CD1c-positive myeloid dendritic cell (primary cell): ENCODE results near the gene TMEM38A.
"Not testable (repeated sequence)": the region's sequence is repeated elsewhere in the genome, so short reads cannot be mapped to it uniquely, and the experiment has no call there.

Experiments
- DNase-seq: peaks from one replicate; pipeline ENCODE4 v3.0.0-alpha.2; 2016; ENCODE audit errors: extremely low spot score

The TMEM38A gene

GRCh38 chr19:16637535-16637934 is 23.4 kb upstream of the TMEM38A start:
- DNase-seq = no peak

- no peak for DNase-seq
Observed at GRCh38 chr19:16638666-16639065, 22.3 kb upstream of the TMEM38A start.

GRCh38 chr19:16640951-16641350 is 20.0 kb upstream of the TMEM38A start:
- DNase-seq = no peak

- DNase-seq = no peak
Observed at GRCh38 chr19:16641695-16642094, 19.2 kb upstream of the TMEM38A start.

- DNase-seq = no peak
Observed at GRCh38 chr19:16645140-16645539, 15.8 kb upstream of the TMEM38A start.

GRCh38 chr19:16649734-16650133 is 11.2 kb upstream of the TMEM38A start:
- DNase-seq = no peak

GRCh38 chr19:16650821-16651220 is 10.1 kb upstream of the TMEM38A start:
- no peak for DNase-seq

GRCh38 chr19:16651421-16652188 is 9.3 kb upstream of the TMEM38A start:
- DNase-seq = not testable (repeated sequence)

GRCh38 chr19:16652854-16653253 is 8.1 kb upstream of the TMEM38A start:
- DNase-seq = no peak

GRCh38 chr19:16654140-16654539 is 6.8 kb upstream of the TMEM38A start:
- no peak for DNase-seq

GRCh38 chr19:16654627-16655026 is 6.3 kb upstream of the TMEM38A start:
- DNase-seq = no peak

GRCh38 chr19:16655727-16656126 is 5.2 kb upstream of the TMEM38A start:
- no peak for DNase-seq

GRCh38 chr19:16657384-16657783 is 3.6 kb upstream of the TMEM38A start:
- DNase-seq = no peak

GRCh38 chr19:16659464-16659831 is 1.5 kb upstream of the TMEM38A start:
- no peak for DNase-seq

- DNase-seq = peak; percentile 99
Observed at GRCh38 chr19:16659832-16660708, 869 bp upstream of the TMEM38A start, which contains the start of gene SMIM7. TSS of gene SMIM7 (minus strand) at chr19:16660144. CDS start at chr19:16660110, 34 bp downstream.

- DNase-seq = no peak
Observed at GRCh38 chr19:16661480-16662034, 618 bp downstream of the TMEM38A start.

- DNase-seq = no peak
Observed at GRCh38 chr19:16668176-16668575, 7.2 kb downstream of the TMEM38A start.

- not testable (repeated sequence) for DNase-seq
Observed at GRCh38 chr19:16668702-16669101, 7.8 kb downstream of the TMEM38A start.

- DNase-seq = no peak
Observed at GRCh38 chr19:16670291-16670690, 9.4 kb downstream of the TMEM38A start.

- no peak for DNase-seq
Observed at GRCh38 chr19:16671652-16672274, 10.8 kb downstream of the TMEM38A start.

GRCh38 chr19:16673231-16673630 is 12.3 kb downstream of the TMEM38A start:
- no peak for DNase-seq

GRCh38 chr19:16673839-16674238 is 12.9 kb downstream of the TMEM38A start:
- not testable (repeated sequence) for DNase-seq
